C4-2B (cell line): ENCODE measurements around the gene SLC24A4.

Experiments used
- CTCF ChIP-seq: fragments of 450-650 bp; conservative IDR thresholded peaks from 2 replicates; pipeline ENCODE4 v1.5.1; 2017; ENCODE audit warnings: mild to moderate bottlenecking
- ZFX ChIP-seq: fragments of 450-650 bp; IDR thresholded peaks from 2 replicates; pipeline ENCODE4 v1.6.1; 2017

- TF ChIP-seq CTCF: no peak
- no peak for TF ChIP-seq ZFX
These were observed 39.8 kb downstream of the SLC24A4 start for GRCh38 chr14:92362781-92363235.
